Left ventricle myocardium inferior (tissue), 1 donor: ENCODE data around the gene HMCN2. TPM values are rescaled to one million over a fixed set of nuclear protein-coding genes. Genes with fewer than 3 reads are reported as not detected.

Source experiments
- DNase-seq: peaks from one replicate; pipeline ENCODE4 v3.0.0-alpha.2; 2020
- H3K27ac ChIP-seq: fragments of 200-600 bp; replicated peaks from 2 replicates; pipeline ENCODE4 v1.8.0; 2021
- H3K27me3 ChIP-seq: fragments of 200-600 bp; 2 replicates; pipeline ENCODE4 v1.8.0; 2021; ENCODE audit warnings: low read depth
- H3K36me3 ChIP-seq: fragments of 200-600 bp; 2 replicates; pipeline ENCODE4 v1.8.0; 2021
- H3K4me1 ChIP-seq: fragments of 200-600 bp; 2 replicates; pipeline ENCODE4 v1.8.0; 2021
- H3K4me3 ChIP-seq: fragments of 200-600 bp; 2 replicates; pipeline ENCODE4 v1.8.0; 2021; ENCODE audit warnings: mild to moderate bottlenecking, moderate library complexity
- H3K9me3 ChIP-seq: fragments of 200-600 bp; replicated peaks from 2 replicates; pipeline ENCODE4 v1.8.0; 2021
- CTCF ChIP-seq: fragments of 200-600 bp; IDR thresholded peaks from 2 replicates; pipeline ENCODE4 v1.8.0; 2021; ENCODE audit warnings: antibody characterized with exemption, mild to moderate bottlenecking, borderline replicate concordance
- intact Hi-C: fragments of 100-400 bp; cut with micrococcal nuclease; formaldehyde crosslinking; loops from one replicate; pipeline ENCODE4 v1.11.0; 2022
- total RNA-seq: library from RNA; stranded (reverse); fragmentation: NEBNext Ultra II Directional; extraction: Animal tissue kit (Norgen Biotek cat#: 25700); gene quantifications from one replicate; pipeline ENCODE4 v1.2.1, GENCODE V29; 2021
- donor health status: DM: no; HTN: yes; CAD: no; lungs with severe emphysema.

The HMCN2 gene
- total RNA-seq, 1 donor from 2014 or later, result 5.5 TPM

- H3K4me1 ChIP-seq, result peaks cover 75% of the 10 kb centered on the region
- TF ChIP-seq CTCF, result no peak
- H3K9me3 ChIP-seq, result no peaks in the 10 kb centered on the region
- no peak for DNase-seq
- intact Hi-C loops, result no loop called here
- H3K27me3 ChIP-seq, result peaks cover 55% of the 10 kb centered on the region
- peak overlapping the region; percentile 21 for H3K4me3 ChIP-seq
- peak overlapping the region; percentile 83 for H3K27ac ChIP-seq
- H3K36me3 ChIP-seq, result no peaks in the 10 kb centered on the region
Measured at GRCh38 chr9:130286781-130287428, 21.3 kb downstream of the HMCN2 start.

DNA sequence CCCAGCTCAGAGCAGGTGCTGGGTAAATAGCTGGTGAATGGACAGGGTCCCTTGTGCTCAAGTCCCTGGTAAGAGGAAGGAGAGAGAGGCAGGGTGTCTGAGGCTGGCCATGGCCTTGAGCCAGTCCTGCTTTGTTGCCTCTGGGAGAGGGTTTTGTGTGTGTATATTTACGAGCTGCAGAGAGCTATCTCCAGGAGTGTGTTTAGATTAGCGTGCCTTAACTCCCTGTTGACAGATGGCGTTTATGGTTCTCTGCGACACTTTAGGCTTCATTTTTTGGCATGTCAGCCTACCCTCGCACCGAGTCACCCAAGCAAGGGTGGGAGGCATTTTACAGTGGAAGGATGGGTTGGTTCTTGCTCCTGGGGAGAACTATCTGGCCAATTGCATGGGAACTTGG, 22.2 kb downstream of the HMCN2 start:
- peaks cover 67% of the 10 kb centered on the region for H3K4me1 ChIP-seq
- peak overlapping the region; percentile 83 for H3K27ac ChIP-seq
- no peak overlapping the region for H3K4me3 ChIP-seq
- TF ChIP-seq CTCF, result no peak
- H3K36me3 ChIP-seq, result no peaks in the 10 kb centered on the region
- H3K27me3 ChIP-seq, result peaks cover 55% of the 10 kb centered on the region
- no peaks in the 10 kb centered on the region for H3K9me3 ChIP-seq
- intact Hi-C loops, result no loop called here
- DNase-seq, result no peak

GRCh38 chr9:130288393-130288792, 22.8 kb downstream of the HMCN2 start:
- Histone ChIP-seq H3K9me3 (no peaks in the 10 kb centered on the region), H3K36me3 (no peaks in the 10 kb centered on the region), H3K4me3 (no peak overlapping the region), H3K27ac (no peak overlapping the region), H3K27me3 (peaks cover 57% of the 10 kb centered on the region), H3K4me1 (peaks cover 62% of the 10 kb centered on the region)
- DNase-seq, result no peak
- intact Hi-C loops, result no loop called here
- TF ChIP-seq CTCF, result no peak

- TF ChIP-seq CTCF, result no peak
- intact Hi-C loops, result no loop called here
- no peaks in the 10 kb centered on the region for H3K9me3 ChIP-seq
- no peak overlapping the region for H3K4me3 ChIP-seq
- peaks cover 64% of the 10 kb centered on the region for H3K27me3 ChIP-seq
- H3K4me1 ChIP-seq, result peaks cover 55% of the 10 kb centered on the region
- H3K27ac ChIP-seq, result peak overlapping the region; percentile 63
- DNase-seq, result no peak
- H3K36me3 ChIP-seq, result no peaks in the 10 kb centered on the region
Measured at GRCh38 chr9:130288926-130289690, 23.5 kb downstream of the HMCN2 start.

- intact Hi-C loops, result no loop called here
- Histone ChIP-seq H3K36me3 (no peaks in the 10 kb centered on the region), H3K27me3 (peaks cover 67% of the 10 kb centered on the region), H3K4me3 (no peak overlapping the region), H3K9me3 (no peaks in the 10 kb centered on the region), H3K4me1 (peaks cover 52% of the 10 kb centered on the region), H3K27ac (peak overlapping the region; percentile 63)
- DNase-seq, result no peak
- no peak for TF ChIP-seq CTCF
Measured at GRCh38 chr9:130289711-130290241, 24.2 kb downstream of the HMCN2 start.
